ENCODE data around the gene NAV3. TPM values are rescaled to one million over a fixed set of nuclear protein-coding genes. Genes with fewer than 3 reads are reported as not detected.

The NAV3 gene
- total RNA-seq, 2 donors from 2014 or later = 2.6 to 6.6 TPM

- no peaks in the 10 kb centered on the region for H3K36me3 ChIP-seq (replicated peaks in 1 of 2; ENCODE audit: insufficient read depth in 1 of 2, low read depth in 2 of 2)
- H3K27ac ChIP-seq = no peak overlapping the region
- intact Hi-C loops (cut with DNase I) = no loop called here
- no peak for ATAC-seq
- no peaks in the 10 kb centered on the region for H3K27me3 ChIP-seq
- no peaks in the 10 kb centered on the region for H3K9me3 ChIP-seq
- no peaks in the 10 kb centered on the region for H3K4me1 ChIP-seq
- DNase-seq = no peak
- 15 to 22% methylated on average over 2 of the region's 2 CpGs for WGBS, 2 donors
- TF ChIP-seq, protein P1, sequence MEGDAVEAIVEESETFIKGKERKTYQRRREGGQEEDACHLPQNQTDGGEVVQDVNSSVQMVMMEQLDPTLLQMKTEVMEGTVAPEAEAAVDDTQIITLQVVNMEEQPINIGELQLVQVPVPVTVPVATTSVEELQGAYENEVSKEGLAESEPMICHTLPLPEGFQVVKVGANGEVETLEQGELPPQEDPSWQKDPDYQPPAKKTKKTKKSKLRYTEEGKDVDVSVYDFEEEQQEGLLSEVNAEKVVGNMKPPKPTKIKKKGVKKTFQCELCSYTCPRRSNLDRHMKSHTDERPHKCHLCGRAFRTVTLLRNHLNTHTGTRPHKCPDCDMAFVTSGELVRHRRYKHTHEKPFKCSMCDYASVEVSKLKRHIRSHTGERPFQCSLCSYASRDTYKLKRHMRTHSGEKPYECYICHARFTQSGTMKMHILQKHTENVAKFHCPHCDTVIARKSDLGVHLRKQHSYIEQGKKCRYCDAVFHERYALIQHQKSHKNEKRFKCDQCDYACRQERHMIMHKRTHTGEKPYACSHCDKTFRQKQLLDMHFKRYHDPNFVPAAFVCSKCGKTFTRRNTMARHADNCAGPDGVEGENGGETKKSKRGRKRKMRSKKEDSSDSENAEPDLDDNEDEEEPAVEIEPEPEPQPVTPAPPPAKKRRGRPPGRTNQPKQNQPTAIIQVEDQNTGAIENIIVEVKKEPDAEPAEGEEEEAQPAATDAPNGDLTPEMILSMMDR (IDR thresholded peaks at IDR 0.05) = no peak
- no peak for TF ChIP-seq POLR2A (IDR thresholded peaks at IDR 0.05)
- no peak overlapping the region for H3K4me3 ChIP-seq
Measured at GRCh38 chr12:77968021-77968420, 137.3 kb downstream of the NAV3 start.

- Histone ChIP-seq H3K4me3 (no peak overlapping the region), H3K36me3 (replicated peaks in 1 of 2; ENCODE audit: insufficient read depth in 1 of 2, low read depth in 2 of 2) (no peaks in the 10 kb centered on the region), H3K4me1 (no peaks in the 10 kb centered on the region), H3K27me3 (no peaks in the 10 kb centered on the region), H3K27ac (no peak overlapping the region), H3K9me3 (no peaks in the 10 kb centered on the region)
- 54 to 63% methylated on average over 6 of the region's 6 CpGs for WGBS, 2 donors
- ATAC-seq = no peak
- TF ChIP-seq POLR2A (IDR thresholded peaks at IDR 0.05) = no peak
- TF ChIP-seq, protein P1 (IDR thresholded peaks at IDR 0.05) = no peak
- intact Hi-C loops (cut with DNase I) = no loop called here
- DNase-seq = no peak
Measured at GRCh38 chr12:77968571-77968970, 137.9 kb downstream of the NAV3 start.

DNA sequence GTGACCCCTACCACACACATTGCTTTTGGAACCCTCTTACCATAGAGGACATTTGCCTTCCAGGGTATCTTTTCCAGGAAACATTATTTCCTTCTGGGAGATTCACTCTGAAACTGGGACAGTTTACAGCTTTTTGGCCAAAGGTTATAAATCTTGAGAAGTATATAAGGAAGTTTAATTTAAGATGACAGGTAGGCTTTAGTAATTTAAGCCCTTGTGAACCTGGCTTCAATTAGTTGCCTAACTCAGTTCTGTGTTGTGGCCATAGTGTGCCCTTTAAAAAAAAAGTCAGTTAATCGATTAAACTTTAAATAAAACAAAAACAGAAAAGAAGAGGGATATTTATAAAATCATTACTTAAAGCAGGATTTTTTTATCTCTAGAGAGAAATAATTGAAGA, 142.9 kb downstream of the NAV3 start:
- Histone ChIP-seq H3K4me3 (no peak overlapping the region), H3K27ac (no peak overlapping the region), H3K27me3 (no peaks in the 10 kb centered on the region), H3K36me3 (replicated peaks in 1 of 2; ENCODE audit: insufficient read depth in 1 of 2, low read depth in 2 of 2) (no peaks in the 10 kb centered on the region), H3K4me1 (no peaks in the 10 kb centered on the region), H3K9me3 (no peaks in the 10 kb centered on the region)
- TF ChIP-seq, protein P1 (IDR thresholded peaks at IDR 0.05) = no peak
- no peak for TF ChIP-seq POLR2A (IDR thresholded peaks at IDR 0.05)
- ATAC-seq = no peak
- intact Hi-C loops (cut with DNase I) = no loop called here
- WGBS, 2 donors = 62 to 81% methylated on average over 1 of the region's 1 CpG
- DNase-seq = no peak

DNA sequence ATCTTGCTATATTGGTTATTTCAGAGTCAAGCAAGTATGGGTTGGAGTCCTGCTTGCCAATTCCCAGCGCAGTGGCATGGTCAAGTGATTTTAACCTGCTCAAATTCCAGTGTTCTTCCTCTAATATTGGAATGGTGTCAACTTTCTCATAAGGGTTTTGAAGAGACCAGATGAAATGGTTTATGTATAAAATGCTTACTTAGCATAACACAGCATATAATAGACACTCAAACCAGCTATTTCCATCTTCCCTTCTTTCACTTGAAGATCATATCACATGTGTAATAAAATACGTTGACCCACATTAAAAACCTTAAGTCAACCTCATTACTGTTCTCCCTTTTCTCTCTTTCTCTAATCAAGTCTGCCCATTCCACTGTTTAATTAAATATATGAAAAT, 144.0 kb downstream of the NAV3 start:
- H3K9me3 ChIP-seq = no peaks in the 10 kb centered on the region
- H3K4me3 ChIP-seq = no peak overlapping the region
- H3K4me1 ChIP-seq = no peaks in the 10 kb centered on the region
- no peaks in the 10 kb centered on the region for H3K27me3 ChIP-seq
- 70 to 78% methylated on average over 2 of the region's 2 CpGs for WGBS, 2 donors
- no peak overlapping the region for H3K27ac ChIP-seq
- no peak for DNase-seq
- TF ChIP-seq POLR2A (IDR thresholded peaks at IDR 0.05) = no peak
- TF ChIP-seq, protein P1 (IDR thresholded peaks at IDR 0.05) = no peak
- no peaks in the 10 kb centered on the region for H3K36me3 ChIP-seq (replicated peaks in 1 of 2; ENCODE audit: insufficient read depth in 1 of 2, low read depth in 2 of 2)
- no peak for ATAC-seq
- intact Hi-C loops (cut with DNase I) = no loop called here

- 38 to 53% methylated on average over 5 of the region's 5 CpGs for WGBS, 2 donors
- no peaks in the 10 kb centered on the region for H3K27me3 ChIP-seq
- H3K4me3 ChIP-seq = no peak overlapping the region
- no peak for DNase-seq
- TF ChIP-seq, protein P1 (IDR thresholded peaks at IDR 0.05) = no peak
- no peak for TF ChIP-seq POLR2A (IDR thresholded peaks at IDR 0.05)
- no peaks in the 10 kb centered on the region for H3K36me3 ChIP-seq (replicated peaks in 1 of 2; ENCODE audit: insufficient read depth in 1 of 2, low read depth in 2 of 2)
- intact Hi-C loops (cut with DNase I) = no loop called here
- no peak overlapping the region for H3K27ac ChIP-seq
- ATAC-seq = no peak
- H3K9me3 ChIP-seq = no peaks in the 10 kb centered on the region
- no peaks in the 10 kb centered on the region for H3K4me1 ChIP-seq
Measured at GRCh38 chr12:77979597-77980250, 149.0 kb downstream of the NAV3 start.

All from body of pancreas (tissue), 4 donors.